K562 (cell line): ENCODE data around the gene QRFP. TPM values are rescaled to one million over a fixed set of nuclear protein-coding genes. Genes with fewer than 3 reads are reported as not detected.

Experiments used
- ATAC-seq: fragments of 200-7000 bp; cut with Tn5 transposase; 3 replicates; pipeline ENCODE4 v1.9.1; 2020; ENCODE audit warnings: moderate library complexity
- BruUV-seq: library from RNA; stranded (reverse); fragments of 400-500 nt; replicated peaks from 2 replicates; lab custom pipeline; 2021; lab: Mats Ljungman, UMichigan
- CTCF ChIA-PET: fragments of 300-600 bp; formaldehyde crosslinking; extraction: SDS; loops from one replicate; lab custom pipeline; 2021; ENCODE audit warnings: low intra/inter-chr PET ratio; lab: Yijun Ruan, JAX
- POLR2A ChIA-PET: fragments of 300-600, 350-650 bp; sonication (Branson Sonifier 250); formaldehyde crosslinking; extraction: SDS; loops from one replicate; lab custom pipeline; 2021; ENCODE audit warnings: antibody characterized with exemption, inconsistent platforms; lab: Yijun Ruan, JAX
- DNase-seq, 4 experiments: peaks; one replicate each; pipeline versions ENCODE4 v3.0.0 to v3.0.0-alpha.2; 2011 to 2018; ENCODE audit warnings: low spot score in 3 of 4, mixed read lengths in 3 of 4; ENCODE audit errors: extremely low read depth in 1 of 4
- FAIRE-seq: peaks from 2 replicates; lab custom pipeline; 2011; peaks lifted over from hg19 to GRCh38; lab: Jason Lieb, UNC
- H2AFZ ChIP-seq: 2 replicates; pipeline ENCODE4 v1.6.0; 2011; ENCODE audit warnings: low read depth, low read length, control low read depth, inconsistent platforms
- H3K27ac ChIP-seq: fragments of 200-600 bp; 3 replicates; pipeline ENCODE4 v1.8.0; 2011; ENCODE audit warnings: low read depth, mild to moderate bottlenecking, control low read depth, inconsistent platforms, low read length, moderate library complexity, mixed read lengths; ENCODE audit errors: extremely low read depth
- H3K27me3 ChIP-seq, 2 experiments: fragments of 300-600 bp in 1 of 2; 2 replicates in 1 of 2; 3 replicates in 1 of 2; pipeline versions ENCODE4 v1.6.0 to v1.8.0; 2011; ENCODE audit warnings: inconsistent platforms in 2 of 2, low read length in 2 of 2, mild to moderate bottlenecking in 1 of 2, mixed read lengths in 1 of 2, moderate library complexity in 1 of 2; ENCODE audit not compliant: control insufficient read depth in 2 of 2, insufficient read depth in 2 of 2
- H3K36me3 ChIP-seq: fragments of 300-600 bp; 3 replicates; pipeline ENCODE4 v1.8.0; 2011; ENCODE audit warnings: mild to moderate bottlenecking, low read length, inconsistent platforms; ENCODE audit not compliant: control insufficient read depth, insufficient read depth
- H3K4me1 ChIP-seq, 2 experiments: fragments of 200-600 bp in 1 of 2; replicated peaks in 1 of 2; 2 replicates in 1 of 2; 3 replicates in 1 of 2; pipeline versions ENCODE4 v1.5.1 to v1.8.0; 2011; ENCODE audit warnings: inconsistent platforms in 2 of 2, low read length in 2 of 2, mild to moderate bottlenecking in 1 of 2, mixed read lengths in 1 of 2, moderate library complexity in 1 of 2; ENCODE audit not compliant: control insufficient read depth in 2 of 2, insufficient read depth in 2 of 2
- H3K4me2 ChIP-seq: 2 replicates; pipeline ENCODE4 v1.6.1; 2011; ENCODE audit warnings: low read length, control low read depth, inconsistent platforms, mixed read lengths; ENCODE audit not compliant: insufficient read depth
- H3K4me3 ChIP-seq: fragments of 200-600 bp; sonication (generic), shearing (Covaris generic); 2 replicates; pipeline ENCODE4 v1.5.1; 2016; ENCODE audit warnings: control low read depth, inconsistent platforms
- H3K79me2 ChIP-seq: fragments of 200-600 bp; 3 replicates; pipeline ENCODE4 v1.8.0; 2011; ENCODE audit warnings: low read length, inconsistent platforms; ENCODE audit not compliant: control insufficient read depth, insufficient read depth
- H3K9ac ChIP-seq, 2 experiments: 2 replicates each; pipeline versions ENCODE4 v1.6.0 to v1.6.1; 2011; ENCODE audit warnings: low read depth in 2 of 2, low read length in 2 of 2, control low read depth in 1 of 2, inconsistent platforms in 1 of 2, mild to moderate bottlenecking in 1 of 2, mixed read lengths in 1 of 2; ENCODE audit not compliant: insufficient read depth in 1 of 2
- H3K9me1 ChIP-seq: one replicate; pipeline ENCODE4 v1.6.0; 2011; ENCODE audit warnings: inconsistent platforms, mild to moderate bottlenecking, low read length, moderate library complexity; ENCODE audit not compliant: control insufficient read depth, insufficient read depth
- H3K9me3 ChIP-seq: replicated peaks from 2 replicates; pipeline ENCODE4 v1.5.1; 2011; ENCODE audit warnings: low read depth, low read length, inconsistent platforms; ENCODE audit not compliant: control insufficient read depth, insufficient read depth
- H4K20me1 ChIP-seq: replicated peaks from 2 replicates; pipeline ENCODE4 v1.6.1; 2011; ENCODE audit warnings: low read length, inconsistent platforms, mixed read lengths; ENCODE audit not compliant: control insufficient read depth, insufficient read depth
- BHLHE40 ChIP-seq: IDR thresholded peaks from 2 replicates; pipeline ENCODE4 v1.6.1; 2011; ENCODE audit warnings: low read length, improper control_type of control experiment
- CHD4 ChIP-seq: fragments of 200-600 bp; sonication (generic); IDR thresholded peaks from 3 replicates; pipeline ENCODE4 v1.6.1; 2012; ENCODE audit warnings: low read depth, mild to moderate bottlenecking, mixed read lengths, low read length, inconsistent platforms; ENCODE audit not compliant: insufficient read depth, insufficient replicate concordance, poor library complexity, severe bottlenecking
- CTCF ChIP-seq, 3 experiments: IDR thresholded peaks in 2 of 3; conservative IDR thresholded peaks in 1 of 3; 2 replicates each; pipeline ENCODE4 v1.5.1; 2011 to 2012; ENCODE audit warnings: low read length in 3 of 3, mild to moderate bottlenecking in 3 of 3, control low read depth in 2 of 3, improper control_type of control experiment in 1 of 3, inconsistent platforms in 1 of 3, low read depth in 1 of 3, mixed read lengths in 1 of 3, moderate library complexity in 1 of 3; ENCODE audit not compliant: insufficient read depth in 2 of 3
- DEAF1 ChIP-seq: fragments of 450-650 bp; formaldehyde crosslinking; IDR thresholded peaks from 2 replicates; pipeline ENCODE4 v1.4.0; 2020; ENCODE audit warnings: mild to moderate bottlenecking, moderate library complexity
- GATA2 ChIP-seq: sonication (generic); formaldehyde crosslinking; IDR thresholded peaks from 2 replicates; pipeline ENCODE4 v1.4.0; 2020; ENCODE audit warnings: mild to moderate bottlenecking, missing genetic modification reagents
- HCFC1 ChIP-seq: IDR thresholded peaks from 2 replicates; pipeline ENCODE4 v1.6.1; 2012; ENCODE audit warnings: low read depth, low read length, improper control_type of control experiment
- MCM3 ChIP-seq: fragments of 450-650 bp; IDR thresholded peaks from 2 replicates; pipeline ENCODE4 v1.6.1; 2016
- NFE2 ChIP-seq: IDR thresholded peaks from 2 replicates; pipeline ENCODE4 v1.6.1; 2014; ENCODE audit warnings: antibody characterized with exemption, low read depth
- PHF20 ChIP-seq: fragments of 450-650 bp; IDR thresholded peaks from 2 replicates; pipeline ENCODE4 v1.6.1; 2018; ENCODE audit not compliant: partially characterized antibody
- RBM22 ChIP-seq: fragments of 200-400 bp; formaldehyde crosslinking; IDR thresholded peaks from 2 replicates; pipeline ENCODE4 v1.6.1; 2018; ENCODE audit warnings: low read length, low read depth; ENCODE audit not compliant: poor library complexity, severe bottlenecking
- RBM25 ChIP-seq: fragments of 200-400 bp; formaldehyde crosslinking; IDR thresholded peaks from 2 replicates; pipeline ENCODE4 v1.6.1; 2018; ENCODE audit warnings: low read length, low read depth, moderate library complexity; ENCODE audit not compliant: severe bottlenecking
- RBM39 ChIP-seq: fragments of 200-400 bp; formaldehyde crosslinking; optimal IDR thresholded peaks from 2 replicates; pipeline ENCODE3; 2018; ENCODE audit warnings: low read depth, low read length
- YBX1 ChIP-seq: fragments of 450-650 bp; IDR thresholded peaks from 2 replicates; pipeline ENCODE4 v1.7.1; 2016; ENCODE audit warnings: mild to moderate bottlenecking
- ZC3H11A ChIP-seq: IDR thresholded peaks from 2 replicates; pipeline ENCODE4 v1.6.1; 2012; ENCODE audit warnings: low read depth, low read length, improper control_type of control experiment
- ZNF668 ChIP-seq: fragments of 250-450 bp; sonication (Bioruptor Pico); IDR thresholded peaks from 2 replicates; pipeline ENCODE4 v1.8.0; 2022; ENCODE audit warnings: mild to moderate bottlenecking, inconsistent platforms
- ZNF79 ChIP-seq: fragments of 250-450 bp; sonication (Bioruptor Pico); IDR thresholded peaks from 2 replicates; pipeline ENCODE4 v1.4.0; 2020; ENCODE audit warnings: low read depth, mild to moderate bottlenecking, moderate library complexity
- WGBS: fragments of 100-300 bp; shearing (Covaris generic); methylation state at CpG from one replicate; pipeline ENCODE4 v1.1.6; 2016; ENCODE audit warnings: low coverage, mixed read lengths; ENCODE audit not compliant: insufficient coverage; ENCODE audit errors: missing lambda C conversion rate; 5-methylcytosine and 5-hydroxymethylcytosine counted together
- in situ Hi-C: fragments of 300-500 bp; cut with MboI; formaldehyde crosslinking; loops from 4 replicates; pipeline ENCODE4 v1.15.0; 2018; ENCODE audit warnings: inconsistent platforms, mixed read lengths
- intact Hi-C: fragments of 100-400 bp; cut with micrococcal nuclease; formaldehyde crosslinking; loops from 2 replicates; pipeline ENCODE4 v1.14.2; 2022
- polyA plus RNA-seq, 8 experiments: library from polyadenylated mRNA; depleted of rRNA in 4 of 8; stranded (reverse) in 5 of 8; unstranded in 3 of 8; fragments of >200 nt; fragmentation: Nextera tagmentation in 2 of 8; fragmentation: Illumina TruSeq in 1 of 8; extraction: Ambion mirVana in 2 of 8; extraction: Trizol in 1 of 8; gene quantifications; 2 replicates each; pipeline versions ENCODE4 v1.2.1 to v1.2.3, GENCODE V29; 2011 to 2014; ENCODE audit warnings: inconsistent platforms in 1 of 8, missing spikeins in 1 of 8
- total RNA-seq, 7 experiments: library from RNA; depleted of rRNA in 6 of 7; stranded (reverse); fragments of >200 nt in 6 of 7; fragmentation: Illumina TruSeq in 2 of 7; extraction: Trizol in 2 of 7; gene quantifications; 2 replicates each; pipeline versions ENCODE4 v1.2.1 to v1.2.3, GENCODE V29; 2011 to 2021; ENCODE audit warnings: low replicate concordance in 1 of 7

Gene QRFP
- total and polyA plus RNA-seq, 9 of the 15 experiments (the other 6 are each of a cell fraction or from before 2014, with no cell fraction given), result not detected

GRCh38 chr9:130902204-130903185 is 5.9 kb upstream of the QRFP start (continued):
- TF ChIP-seq HCFC1, result 0 out of 2 replicates have a peak, but pooled peaks have one; percentile 0

GRCh38 chr9:130901498-130902203 is 5.0 kb upstream of the QRFP start:
- no peaks in the 10 kb centered on the region for H3K36me3 ChIP-seq
- no peak overlapping the region for H2AFZ ChIP-seq
- 2% methylated on average over 17 of the region's 17 CpGs for WGBS
- CTCF ChIA-PET, result interaction anchor here (0.6 kb wide), 1 partner anchor 145 kb away, joined by 3 read pairs; no protein-coding TSS in a partner anchor
- H3K9ac ChIP-seq, result peak overlapping the region in 1 of 2 experiments; percentile 2; a peak in 1 of 4 replicates
- peaks cover 87 to 95% of the 10 kb centered on the region in 2 experiments for H3K27me3 ChIP-seq
- H3K27ac ChIP-seq, result no peak overlapping the region
- in situ Hi-C loops (no loop called here), intact Hi-C loops (no loop called here)
- H3K79me2 ChIP-seq, result no peaks in the 10 kb centered on the region
- BruUV-seq, result no TSS peak
- POLR2A ChIA-PET, result interaction anchor here (0.7 to 25.7 kb wide), 9 partner anchors 8 to 144 kb away, joined by 3 to 582 read pairs (median 8); partner anchors contain the start of gene QRFP
- ATAC-seq (no peak), FAIRE-seq (no peak), DNase-seq (peak in 3 of 4 experiments; percentile 54 to 65 (median 60))
- H3K4me1 ChIP-seq, result peaks cover 0 to 74% of the 10 kb centered on the region in 2 experiments; a peak in 2 of 5 replicates
- H4K20me1 ChIP-seq, result peaks cover 93% of the 10 kb centered on the region
- H3K4me2 ChIP-seq, result no peak overlapping the region
- H3K9me1 ChIP-seq, result peaks cover 11% of the 10 kb centered on the region
- no peaks in the 10 kb centered on the region for H3K9me3 ChIP-seq
- no peak overlapping the region for H3K4me3 ChIP-seq
- TF ChIP-seq CTCF (IDR thresholded peaks at IDR 0.05 in 2 of 3, conservative IDR thresholded peaks at IDR 0.05 in 1 of 3; ENCODE audit: insufficient read depth in 2 of 3, low read depth in 1 of 3, low read length in 3 of 3) (no peak), ZC3H11A (no peak), PHF20 (no peak), ZNF79 (no peak), DEAF1 (CRISPR knock-in tag) (no peak), RBM22 (no peak), GATA2 (CRISPR knock-in tag) (no peak), BHLHE40 (peak; percentile 3; the same call in 1 of the 2 replicates), MCM3 (no peak), YBX1 (no peak), CHD4 (no peak), RBM39 (no peak), RBM25 (no peak), NFE2 (no peak), ZNF668 (no peak)
